ENCODE measurements around the gene TRPV4. TPM values are rescaled to one million over a fixed set of nuclear protein-coding genes. Genes with fewer than 3 reads are reported as not detected.
A peak's percentile ranks its signal among the peaks of the same experiment; 100 is the strongest.

TRPV4 gene
- total and polyA plus RNA-seq, 2 experiments from 2014 or later, result 0.66 to 1.1 TPM

GRCh38 chr12:109738209-109738608 lies 95.0 kb downstream of the TRPV4 start:
- peaks cover 29% of the 10 kb centered on the region for H3K27me3 Mint-ChIP-seq (ENCODE audit: insufficient read depth, low read depth, poor library complexity)
- Histone ChIP-seq H3K79me2 (replicated peaks; ENCODE audit: insufficient read depth) (no peaks in the 10 kb centered on the region), H3K36me3 (ENCODE audit: insufficient read depth) (no peaks in the 10 kb centered on the region), H3K4me1 (ENCODE audit: insufficient read depth) (peaks cover 19% of the 10 kb centered on the region), H3K9me2 (ENCODE audit: insufficient read depth) (no peaks in the 10 kb centered on the region), H3K27ac (ENCODE audit: low read depth) (no peak overlapping the region), H3K4me3 (no peak overlapping the region), H2AFZ (no peak overlapping the region), H4K20me1 (replicated peaks; ENCODE audit: insufficient read depth) (peaks cover 6% of the 10 kb centered on the region), H3K4me2 (0 out of 2 replicates have a peak overlapping the region, but pooled peaks have one; percentile 55), H3K27me3 (ENCODE audit: insufficient read depth) (no peaks in the 10 kb centered on the region), H3F3A (replicated peaks; ENCODE audit: low read depth) (no peaks in the 10 kb centered on the region)
- H3K36me3 Mint-ChIP-seq (ENCODE audit: low read depth), result no peaks in the 10 kb centered on the region
- H3K9me3 Mint-ChIP-seq, result no peaks in the 10 kb centered on the region
- H3K4me1 Mint-ChIP-seq, result peaks cover 50% of the 10 kb centered on the region
- no peak overlapping the region for H3K4me3 Mint-ChIP-seq
- TF ChIP-seq ETS1 (IDR thresholded peaks at IDR 0.05) (no peak), EZH2 (IDR thresholded peaks at IDR 0.05; ENCODE audit: low read depth, unreplicated experiment) (no peak), JUNB (IDR thresholded peaks at IDR 0.05; ENCODE audit: unreplicated experiment) (no peak), POLR2AphosphoS5 (IDR thresholded peaks at IDR 0.05; ENCODE audit: low read depth) (no peak), CTCF (conservative IDR thresholded peaks at IDR 0.05; ENCODE audit: low read depth in 2 of 2) (no peak), ZNF114 (CRISPR knock-in tag; IDR thresholded peaks at IDR 0.05) (no peak), NANOG (IDR thresholded peaks at IDR 0.05; ENCODE audit: borderline replicate concordance) (no peak), CREB1 (CRISPR knock-in tag; IDR thresholded peaks at IDR 0.05; ENCODE audit: low read depth) (no peak), REST (IDR thresholded peaks at IDR 0.05; ENCODE audit: unreplicated experiment) (no peak), ZNF331 (CRISPR knock-in tag; IDR thresholded peaks at IDR 0.05; ENCODE audit: low read depth) (no peak), ZNF462 (CRISPR knock-in tag; IDR thresholded peaks at IDR 0.05) (no peak), STAT1 (IDR thresholded peaks at IDR 0.05; ENCODE audit: unreplicated experiment) (no peak)
- ATAC-seq (no peak), DNase-seq (ENCODE audit: low spot score) (no peak)
- no peak overlapping the region for H3K27ac Mint-ChIP-seq

Data from GM23338 (cell line).